ENCODE data around the gene GALK2. TPM values are rescaled to one million over a fixed set of nuclear protein-coding genes. Genes with fewer than 3 reads are reported as not detected.

GALK2 gene
- total RNA-seq, 1 experiment from 2014 or later, result 22.9 TPM

DNA sequence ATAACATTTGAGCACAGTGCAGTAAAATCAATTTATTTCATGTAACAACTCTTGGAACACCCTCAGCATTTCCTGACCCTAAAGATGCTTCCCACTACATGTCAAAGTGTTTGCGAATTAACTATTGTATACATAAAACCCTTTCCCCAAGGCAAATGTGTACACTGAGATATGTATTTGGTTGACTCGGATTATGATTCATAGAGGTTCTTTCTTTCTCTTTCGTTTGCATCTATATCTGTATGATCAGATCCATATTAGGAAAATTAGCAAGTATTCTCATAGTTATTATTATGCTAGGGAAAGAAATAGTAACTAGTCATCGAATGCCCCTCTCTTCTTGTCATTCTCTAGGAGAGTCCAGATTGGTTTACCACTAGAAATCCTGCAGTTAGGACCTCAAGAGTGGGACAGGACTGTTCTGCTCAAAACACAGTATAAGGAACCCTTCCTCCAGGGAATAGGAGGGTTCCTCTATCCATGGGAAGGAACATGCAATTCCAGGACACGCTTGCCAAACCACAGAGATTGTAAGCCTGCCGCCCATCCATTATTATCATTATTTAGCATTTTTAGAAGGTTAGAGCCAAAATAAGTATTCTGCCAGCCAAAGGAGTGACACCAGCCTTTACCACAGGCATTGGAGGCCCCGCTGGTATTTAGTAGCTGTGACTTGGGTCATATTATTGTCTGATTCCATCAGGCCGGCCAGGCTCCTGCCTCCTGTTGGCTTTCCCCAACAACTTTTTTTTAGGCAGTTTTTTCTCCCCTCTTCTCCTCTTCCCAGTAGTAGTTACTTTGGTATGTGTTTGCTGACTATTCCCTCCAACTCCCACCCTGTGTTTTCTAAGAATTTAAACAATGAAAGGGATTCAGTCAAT lies 100.7 kb downstream of the GALK2 start:
- H3K36me3 ChIP-seq (ENCODE audit: insufficient read depth, low read length, poor library complexity, severe bottlenecking), result no peaks in the 10 kb centered on the region
- TF ChIP-seq, protein P1, sequence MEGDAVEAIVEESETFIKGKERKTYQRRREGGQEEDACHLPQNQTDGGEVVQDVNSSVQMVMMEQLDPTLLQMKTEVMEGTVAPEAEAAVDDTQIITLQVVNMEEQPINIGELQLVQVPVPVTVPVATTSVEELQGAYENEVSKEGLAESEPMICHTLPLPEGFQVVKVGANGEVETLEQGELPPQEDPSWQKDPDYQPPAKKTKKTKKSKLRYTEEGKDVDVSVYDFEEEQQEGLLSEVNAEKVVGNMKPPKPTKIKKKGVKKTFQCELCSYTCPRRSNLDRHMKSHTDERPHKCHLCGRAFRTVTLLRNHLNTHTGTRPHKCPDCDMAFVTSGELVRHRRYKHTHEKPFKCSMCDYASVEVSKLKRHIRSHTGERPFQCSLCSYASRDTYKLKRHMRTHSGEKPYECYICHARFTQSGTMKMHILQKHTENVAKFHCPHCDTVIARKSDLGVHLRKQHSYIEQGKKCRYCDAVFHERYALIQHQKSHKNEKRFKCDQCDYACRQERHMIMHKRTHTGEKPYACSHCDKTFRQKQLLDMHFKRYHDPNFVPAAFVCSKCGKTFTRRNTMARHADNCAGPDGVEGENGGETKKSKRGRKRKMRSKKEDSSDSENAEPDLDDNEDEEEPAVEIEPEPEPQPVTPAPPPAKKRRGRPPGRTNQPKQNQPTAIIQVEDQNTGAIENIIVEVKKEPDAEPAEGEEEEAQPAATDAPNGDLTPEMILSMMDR (conservative IDR thresholded peaks at IDR 0.05; ENCODE audit: low read depth, low read length), result no peak
- TF ChIP-seq EZH2 (IDR thresholded peaks at IDR 0.05; ENCODE audit: borderline replicate concordance, low read depth, low read length, poor library complexity, severe bottlenecking), result no peak
- no peaks in the 10 kb centered on the region for H3K4me1 ChIP-seq (ENCODE audit: insufficient read depth, low read length, poor library complexity, severe bottlenecking)
- no TSS peak for BruUV-seq (replicated peaks)
- no peak for DNase-seq (ENCODE audit: low spot score)
- no peak overlapping the region for H3K4me3 ChIP-seq (ENCODE audit: low read depth, low read length, poor library complexity, severe bottlenecking)
- H3K27me3 ChIP-seq (replicated peaks; ENCODE audit: insufficient read depth, low read depth, low read length, poor library complexity), result no peaks in the 10 kb centered on the region
- ChIA-PET POLR2A (ENCODE audit: low non-redundant PET) (no interaction called here), CTCF (no interaction called here)
- H3K9me3 ChIP-seq (ENCODE audit: low read depth, low read length, poor library complexity, severe bottlenecking), result no peaks in the 10 kb centered on the region
- H3K27ac ChIP-seq (ENCODE audit: low read depth, low read length, poor library complexity, severe bottlenecking), result no peak overlapping the region
- intact Hi-C loops (cut with micrococcal nuclease; ENCODE audit: unreplicated experiment), result no loop called here

DNA sequence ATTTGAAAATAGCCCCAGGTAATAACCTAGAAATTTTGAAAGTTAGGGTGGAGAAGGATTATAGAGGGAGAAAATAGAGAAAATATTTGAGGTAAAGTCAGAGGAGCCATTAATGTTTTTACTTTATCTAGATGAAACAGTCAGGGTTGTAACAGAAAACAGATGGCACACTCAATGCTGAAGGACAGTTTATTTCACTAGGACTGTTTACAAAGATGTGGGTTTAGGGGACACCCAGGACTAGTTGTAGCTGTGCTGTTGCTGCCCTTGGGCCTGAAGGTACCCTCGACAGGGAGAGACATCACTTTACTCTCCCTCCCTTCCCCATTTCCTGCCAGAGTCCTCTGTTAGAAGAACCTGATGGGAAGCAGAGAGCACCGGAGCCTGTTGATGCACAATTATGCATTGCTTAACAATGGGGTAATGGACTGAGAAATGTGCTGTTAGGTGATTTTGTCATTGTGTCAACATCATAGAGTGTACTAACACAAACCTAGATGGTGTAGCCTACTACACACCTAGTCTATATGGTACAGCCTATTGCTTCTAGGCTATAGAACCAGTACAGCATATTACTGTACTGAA lies 103.8 kb downstream of the GALK2 start:
- H3K27me3 ChIP-seq (replicated peaks; ENCODE audit: insufficient read depth, low read depth, low read length, poor library complexity), result no peaks in the 10 kb centered on the region
- DNase-seq (ENCODE audit: low spot score), result no peak
- intact Hi-C loops (cut with micrococcal nuclease; ENCODE audit: unreplicated experiment), result no loop called here
- no peaks in the 10 kb centered on the region for H3K4me1 ChIP-seq (ENCODE audit: insufficient read depth, low read length, poor library complexity, severe bottlenecking)
- no TSS peak for BruUV-seq (replicated peaks)
- POLR2A ChIA-PET (ENCODE audit: low non-redundant PET), result interaction anchor here (0.6 kb wide), 1 partner anchor 57 kb away, joined by 5 read pairs; no protein-coding TSS in a partner anchor
- no peak overlapping the region for H3K27ac ChIP-seq (ENCODE audit: low read depth, low read length, poor library complexity, severe bottlenecking)
- TF ChIP-seq, protein P1 (conservative IDR thresholded peaks at IDR 0.05; ENCODE audit: low read depth, low read length), result no peak
- TF ChIP-seq EZH2 (IDR thresholded peaks at IDR 0.05; ENCODE audit: borderline replicate concordance, low read depth, low read length, poor library complexity, severe bottlenecking), result no peak
- no peaks in the 10 kb centered on the region for H3K9me3 ChIP-seq (ENCODE audit: low read depth, low read length, poor library complexity, severe bottlenecking)
- CTCF ChIA-PET, result no interaction called here
- H3K36me3 ChIP-seq (ENCODE audit: insufficient read depth, low read length, poor library complexity, severe bottlenecking), result no peaks in the 10 kb centered on the region
- H3K4me3 ChIP-seq (ENCODE audit: low read depth, low read length, poor library complexity, severe bottlenecking), result no peak overlapping the region

DNA sequence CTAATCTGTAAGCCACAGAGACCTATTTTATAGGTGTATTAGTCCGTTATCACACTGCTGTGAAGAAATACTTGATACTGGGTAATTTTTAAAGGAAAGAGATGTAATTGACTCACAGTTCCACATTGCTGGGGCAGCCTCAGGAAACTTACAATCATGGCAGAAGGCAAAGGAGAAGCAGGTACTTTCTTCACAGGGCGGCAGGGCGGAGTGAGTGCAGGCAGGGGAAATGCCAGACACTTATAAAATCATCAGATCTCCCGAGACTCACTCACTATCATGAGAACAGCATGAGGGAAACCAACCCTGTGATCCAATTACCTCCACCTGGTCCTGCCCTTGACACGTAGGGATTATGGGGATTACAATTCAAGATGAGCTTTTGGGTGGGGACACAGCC lies 108.7 kb downstream of the GALK2 start:
- ChIA-PET POLR2A (ENCODE audit: low non-redundant PET) (no interaction called here), CTCF (no interaction called here)

More for the DNA sequence above, 108.7 kb downstream of the GALK2 start:
- no peaks in the 10 kb centered on the region for H3K9me3 ChIP-seq (ENCODE audit: low read depth, low read length, poor library complexity, severe bottlenecking)
- H3K36me3 ChIP-seq (ENCODE audit: insufficient read depth, low read length, poor library complexity, severe bottlenecking), result no peaks in the 10 kb centered on the region
- no peak overlapping the region for H3K4me3 ChIP-seq (ENCODE audit: low read depth, low read length, poor library complexity, severe bottlenecking)
- no TSS peak for BruUV-seq (replicated peaks)
- H3K4me1 ChIP-seq (ENCODE audit: insufficient read depth, low read length, poor library complexity, severe bottlenecking), result no peaks in the 10 kb centered on the region
- H3K27ac ChIP-seq (ENCODE audit: low read depth, low read length, poor library complexity, severe bottlenecking), result no peak overlapping the region
- H3K27me3 ChIP-seq (replicated peaks; ENCODE audit: insufficient read depth, low read depth, low read length, poor library complexity), result no peaks in the 10 kb centered on the region
- intact Hi-C loops (cut with micrococcal nuclease; ENCODE audit: unreplicated experiment), result no loop called here
- TF ChIP-seq EZH2 (IDR thresholded peaks at IDR 0.05; ENCODE audit: borderline replicate concordance, low read depth, low read length, poor library complexity, severe bottlenecking), result no peak
- TF ChIP-seq, protein P1 (conservative IDR thresholded peaks at IDR 0.05; ENCODE audit: low read depth, low read length), result no peak
- DNase-seq (ENCODE audit: low spot score), result no peak
